ENCODE data around the gene ECSIT. TPM values are rescaled to one million over a fixed set of nuclear protein-coding genes. Genes with fewer than 3 reads are reported as not detected.

Gene ECSIT
- polyA plus RNA-seq, 4 donors = 33.6 to 42.2 (median 37.8) TPM

DNA sequence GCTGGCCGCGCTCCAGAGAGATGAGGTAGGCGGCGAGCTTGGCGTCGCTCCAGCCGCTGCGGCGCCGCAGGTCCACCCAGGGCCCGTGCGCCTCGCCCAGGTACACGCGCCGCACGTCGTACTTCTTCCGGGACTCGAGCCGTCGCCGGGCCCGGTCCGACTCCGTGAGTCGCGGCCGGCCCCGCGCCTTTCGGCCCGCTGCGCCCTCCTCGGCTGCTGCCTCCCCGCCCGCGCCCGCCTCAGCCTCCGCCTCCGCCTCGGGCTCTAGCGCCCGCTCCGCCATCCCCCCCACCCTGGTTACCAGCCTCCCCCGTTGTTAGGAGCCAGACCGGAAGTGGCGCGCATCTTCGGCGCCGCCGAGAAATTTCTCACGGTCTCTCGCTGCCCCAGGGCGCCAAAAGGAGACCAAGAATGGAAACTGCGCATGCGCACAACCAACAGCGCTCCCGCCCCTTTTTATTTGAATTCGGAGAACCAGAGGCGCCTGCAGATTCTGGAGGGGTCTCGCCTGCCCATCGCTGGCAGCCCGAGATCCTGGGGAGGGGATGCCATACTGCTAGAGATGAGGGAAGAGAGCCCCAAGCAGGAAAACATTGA, 23.3 kb downstream of the ECSIT start, which contains the start of gene ZNF653:
Gene ZNF653 (minus strand): TSS at position 336 of the 597 bp plus-strand sequence. CDS start 53 bp downstream, at position 283.
- DNase-seq (ENCODE audit: low read depth in 4 of 4, low spot score in 3 of 4) = peak; percentile 93 to 95 (median 94)

DNA sequence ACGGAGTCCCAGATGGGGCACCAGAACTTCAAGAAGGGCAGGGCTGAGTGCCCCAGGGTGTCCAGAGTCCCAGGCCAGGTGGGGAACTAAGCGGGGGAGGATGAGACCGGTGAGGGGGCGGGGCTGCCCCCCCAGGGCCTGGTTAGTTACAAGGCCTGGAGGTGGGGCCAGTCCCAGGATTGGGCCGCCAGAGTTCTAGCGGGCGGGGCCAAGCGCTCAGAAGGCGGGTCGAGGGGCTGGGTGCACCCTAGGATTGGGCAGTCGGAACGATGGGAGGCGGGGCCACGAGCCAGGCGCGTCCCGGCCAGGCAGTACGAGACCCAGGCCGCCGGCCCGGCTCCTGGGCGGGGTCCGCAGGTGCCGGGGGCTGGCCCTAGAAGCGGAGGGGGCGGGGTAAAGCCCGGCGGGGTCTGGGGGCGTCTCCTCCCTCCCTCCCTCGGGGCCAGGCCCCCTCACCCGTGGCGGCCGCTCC, 23.9 kb downstream of the ECSIT start:
- peak; percentile 74 to 90 (median 85) for DNase-seq (ENCODE audit: low read depth in 4 of 4, low spot score in 3 of 4)

DNA sequence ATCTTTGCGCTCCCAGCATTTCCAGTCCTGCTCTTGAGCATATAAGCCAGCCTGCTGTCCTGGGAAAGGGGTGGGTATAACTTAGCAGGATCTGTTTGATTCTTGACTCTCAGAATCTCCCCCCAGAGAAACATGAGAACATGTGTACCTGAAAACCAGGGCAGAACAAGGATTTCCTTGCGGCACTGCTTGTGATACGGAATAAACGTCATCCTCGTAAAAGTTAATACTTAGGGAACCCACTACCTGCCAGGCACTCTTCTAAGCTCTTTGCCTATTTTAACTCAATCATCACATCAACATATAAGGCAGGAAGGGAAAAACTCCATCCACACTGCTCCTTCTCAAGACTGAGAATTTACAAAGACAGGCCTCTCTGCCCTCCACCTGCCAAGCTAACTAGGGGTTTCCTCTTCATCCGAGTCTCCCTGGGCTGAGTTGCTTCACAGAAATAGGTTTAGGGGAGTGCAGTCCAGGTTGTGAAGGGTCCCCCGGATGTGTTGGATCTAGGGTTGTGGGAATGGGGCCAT, 24.4 kb downstream of the ECSIT start:
- DNase-seq (ENCODE audit: low read depth in 4 of 4, low spot score in 3 of 4) = no peak

DNA sequence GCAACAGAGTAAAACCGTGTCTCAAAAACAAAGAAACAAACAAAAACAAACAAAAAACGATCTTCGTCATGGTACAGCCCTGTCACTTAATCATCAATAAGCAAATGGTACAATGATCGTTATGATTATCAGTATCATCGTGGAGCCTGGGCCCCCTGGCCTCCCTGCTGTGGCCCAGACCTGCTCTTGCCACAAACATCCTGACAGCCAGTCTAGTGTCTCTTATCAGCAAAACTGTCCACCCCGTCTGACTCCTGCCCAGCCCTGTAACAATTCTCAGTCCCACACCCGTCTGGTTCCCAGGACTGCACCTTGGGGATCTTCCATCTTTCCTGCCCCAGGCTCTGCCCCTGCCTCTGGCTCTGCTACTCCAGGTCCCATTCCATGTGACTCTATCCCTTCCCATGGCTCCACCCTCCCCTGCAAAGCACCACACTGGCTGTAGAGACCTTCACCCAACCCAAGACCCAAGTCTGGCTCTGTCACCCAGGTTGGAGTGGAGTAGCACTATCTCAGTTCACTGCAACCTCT, 29.0 kb downstream of the ECSIT start:
- no peak for DNase-seq (ENCODE audit: low read depth in 4 of 4, low spot score in 3 of 4)

GRCh38 chr19:11499220-11499726, 29.7 kb downstream of the ECSIT start:
- DNase-seq (ENCODE audit: low read depth in 4 of 4, low spot score in 3 of 4) = no peak

DNA sequence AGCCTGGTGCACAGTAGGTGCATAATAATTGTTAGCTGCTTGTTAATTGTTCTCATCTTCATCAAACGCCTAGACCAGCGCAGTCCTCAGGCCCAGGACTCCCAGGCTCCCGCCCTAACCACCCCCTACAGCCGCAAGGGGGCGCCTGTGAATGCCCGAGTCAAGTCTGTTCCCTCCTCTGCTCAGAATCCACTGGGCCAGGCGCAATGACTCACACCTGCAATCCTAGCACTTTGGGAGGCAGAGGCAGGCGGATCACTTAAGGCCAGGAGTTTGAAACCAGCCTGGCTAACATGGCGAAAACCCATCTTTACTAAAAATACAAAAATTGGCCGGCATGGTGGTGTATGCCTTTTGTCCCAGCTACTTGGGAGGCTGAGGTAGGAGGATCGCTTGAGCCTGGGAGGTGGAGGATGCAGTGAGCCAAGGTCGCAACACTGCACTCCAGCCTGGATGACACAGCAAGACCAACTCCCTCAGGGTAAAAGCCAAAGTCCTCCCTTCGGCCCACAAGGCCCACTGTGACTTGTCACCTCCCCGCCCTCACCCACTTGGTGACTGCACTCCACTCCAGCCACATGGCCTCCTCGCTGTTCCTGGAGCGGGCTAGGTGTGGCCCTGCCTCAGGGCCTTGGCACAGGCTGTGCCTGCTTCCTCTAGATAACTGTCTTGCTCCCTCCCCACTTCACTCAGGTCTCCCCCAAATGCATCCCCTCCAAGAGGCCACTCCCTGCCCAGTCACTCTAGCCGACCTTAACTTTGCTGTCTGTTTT, 32.4 kb downstream of the ECSIT start:
- DNase-seq (ENCODE audit: low read depth in 4 of 4, low spot score in 3 of 4) = no peak

- DNase-seq (ENCODE audit: low read depth in 4 of 4, low spot score in 3 of 4) = no peak
Measured at GRCh38 chr19:11495885-11496284, 33.0 kb downstream of the ECSIT start.

GRCh38 chr19:11495481-11495880, 33.5 kb downstream of the ECSIT start:
- DNase-seq (ENCODE audit: low read depth in 4 of 4, low spot score in 3 of 4) = no peak

DNA sequence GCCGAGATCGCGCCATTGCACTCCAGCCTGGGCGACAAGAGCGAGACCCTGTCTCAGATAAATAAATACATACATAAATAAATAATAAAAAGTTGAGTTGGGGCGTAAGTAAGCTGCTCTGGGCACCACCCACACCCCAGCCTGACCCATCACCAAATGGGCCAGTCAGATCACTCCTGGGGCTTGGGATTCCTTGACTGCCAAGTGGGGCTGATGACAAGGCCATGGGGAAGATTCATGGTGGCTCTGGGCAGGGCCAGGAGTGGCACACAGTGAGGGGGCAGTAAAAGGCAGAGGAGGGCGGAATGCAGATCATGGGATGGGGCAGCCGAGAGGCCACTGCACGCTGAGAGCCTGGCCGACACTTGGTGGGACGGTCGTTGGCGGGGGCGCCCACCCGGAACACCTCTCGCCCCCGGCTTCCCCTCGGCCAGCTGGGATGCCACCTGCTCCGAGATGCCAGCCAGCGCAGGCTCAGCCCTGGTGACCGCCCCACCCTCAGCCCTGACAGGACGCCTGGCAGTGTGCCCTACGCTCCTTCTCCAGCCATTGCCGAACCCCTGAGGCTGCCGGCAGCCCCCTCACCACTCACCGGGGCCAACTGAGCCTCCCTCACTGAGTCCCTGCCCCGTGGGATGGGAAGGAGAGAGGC, 34.2 kb downstream of the ECSIT start:
- DNase-seq (ENCODE audit: low read depth in 4 of 4, low spot score in 3 of 4) = no peak

DNA sequence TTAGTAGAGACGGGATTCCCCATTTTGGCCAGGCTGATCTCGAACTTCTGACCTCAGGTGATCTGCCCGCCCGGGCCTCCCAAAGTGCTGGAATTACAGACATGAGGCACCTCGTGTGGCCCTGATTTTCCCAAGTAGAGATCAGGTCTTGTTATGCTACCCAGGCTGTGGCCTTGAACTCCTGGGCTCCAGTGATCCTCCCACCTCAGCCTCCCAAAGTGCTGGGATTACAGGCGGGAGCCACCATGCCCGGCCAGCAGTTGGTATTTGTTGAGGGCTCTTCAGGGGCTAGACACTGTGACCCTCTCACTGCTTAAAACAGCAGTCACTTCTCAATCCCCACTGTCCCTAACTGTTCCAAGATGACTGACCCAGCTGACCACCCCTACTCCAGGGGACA, 39.6 kb downstream of the ECSIT start:
- DNase-seq (ENCODE audit: low read depth in 4 of 4, low spot score in 3 of 4) = no peak

DNA sequence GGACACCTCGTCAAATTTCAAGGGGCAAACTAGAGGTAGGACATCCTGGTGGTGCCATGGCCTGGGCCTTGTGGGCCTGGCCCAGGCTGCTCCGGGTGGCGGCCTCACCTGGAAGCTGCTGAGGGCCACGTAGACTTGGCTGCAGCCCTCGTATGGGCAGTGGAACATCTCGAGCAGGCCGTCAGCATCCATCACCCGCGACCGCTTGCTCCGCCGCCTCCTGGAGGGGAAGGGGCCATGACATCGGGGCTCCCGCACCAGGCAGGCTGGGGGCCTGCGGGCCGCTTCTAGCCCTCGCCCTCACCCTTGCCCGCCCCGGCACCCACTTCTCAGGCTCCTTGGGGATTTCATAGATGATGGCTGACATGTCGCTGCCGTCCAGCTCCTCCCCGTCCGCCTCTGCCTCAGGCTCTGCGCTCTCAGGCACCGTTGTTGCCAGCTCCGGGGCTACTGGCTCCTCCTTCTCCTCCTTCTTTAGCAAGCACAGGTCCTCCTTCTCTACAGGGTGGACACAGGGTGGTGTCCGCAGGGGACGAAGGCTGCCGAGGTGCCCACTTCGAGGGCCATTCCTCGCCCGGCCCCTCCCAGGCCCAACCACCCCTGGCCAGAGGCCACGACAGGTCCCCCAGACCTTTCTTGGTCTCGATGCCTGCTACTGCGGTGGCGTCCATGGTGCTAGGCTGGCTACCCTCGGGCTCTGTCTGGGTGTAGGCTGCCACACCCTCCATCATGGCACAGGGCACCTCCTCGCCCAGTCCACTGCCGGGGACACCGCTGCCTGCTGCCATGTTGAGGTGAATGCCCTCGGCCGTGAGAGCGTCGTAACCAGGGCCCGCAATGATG, 42.1 kb downstream of the ECSIT start:
- DNase-seq (ENCODE audit: low read depth in 4 of 4, low spot score in 3 of 4) = no peak

GRCh38 chr19:11485245-11485837, 43.6 kb downstream of the ECSIT start:
- no peak for DNase-seq (ENCODE audit: low read depth in 4 of 4, low spot score in 3 of 4)

GRCh38 chr19:11483366-11484111, 45.4 kb downstream of the ECSIT start:
- DNase-seq (ENCODE audit: low read depth in 4 of 4, low spot score in 3 of 4) = no peak

DNA sequence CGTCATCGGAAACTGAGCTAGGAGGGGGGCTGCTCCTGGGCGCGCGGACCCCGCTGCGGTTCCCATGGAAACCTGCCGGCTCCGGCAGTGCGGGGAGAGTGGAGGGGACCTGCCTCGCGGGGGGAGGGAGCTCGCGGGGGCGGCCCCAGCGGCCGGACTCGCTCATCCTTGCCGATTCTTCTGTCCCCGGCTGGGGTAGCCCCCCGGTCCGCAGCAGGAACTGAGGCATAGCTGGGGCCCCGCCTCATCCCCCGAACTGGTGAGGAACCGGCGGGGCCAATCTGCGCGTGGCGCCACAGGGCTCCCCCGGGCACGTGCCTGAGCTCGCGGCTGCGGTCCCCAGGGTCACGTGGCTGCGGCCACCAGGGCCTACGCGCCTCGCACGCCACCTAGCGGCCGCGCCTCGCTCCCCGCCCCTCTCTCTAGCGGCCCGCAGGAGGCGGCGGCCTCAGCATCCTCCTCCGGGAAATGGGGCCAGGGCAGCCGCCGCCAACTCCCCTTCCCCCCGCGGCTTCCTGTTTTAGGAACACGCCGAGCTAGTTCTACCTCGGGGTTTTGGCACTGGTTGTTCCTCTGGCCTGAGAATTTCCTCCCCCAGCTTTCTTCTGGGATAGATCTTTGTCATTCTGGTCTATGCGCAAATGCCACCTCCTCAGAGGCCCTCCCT, 46.4 kb downstream of the ECSIT start:
- DNase-seq (ENCODE audit: low read depth in 4 of 4, low spot score in 3 of 4) = peak in 3 of 4 donors; percentile 33 to 44 (median 44)

DNA sequence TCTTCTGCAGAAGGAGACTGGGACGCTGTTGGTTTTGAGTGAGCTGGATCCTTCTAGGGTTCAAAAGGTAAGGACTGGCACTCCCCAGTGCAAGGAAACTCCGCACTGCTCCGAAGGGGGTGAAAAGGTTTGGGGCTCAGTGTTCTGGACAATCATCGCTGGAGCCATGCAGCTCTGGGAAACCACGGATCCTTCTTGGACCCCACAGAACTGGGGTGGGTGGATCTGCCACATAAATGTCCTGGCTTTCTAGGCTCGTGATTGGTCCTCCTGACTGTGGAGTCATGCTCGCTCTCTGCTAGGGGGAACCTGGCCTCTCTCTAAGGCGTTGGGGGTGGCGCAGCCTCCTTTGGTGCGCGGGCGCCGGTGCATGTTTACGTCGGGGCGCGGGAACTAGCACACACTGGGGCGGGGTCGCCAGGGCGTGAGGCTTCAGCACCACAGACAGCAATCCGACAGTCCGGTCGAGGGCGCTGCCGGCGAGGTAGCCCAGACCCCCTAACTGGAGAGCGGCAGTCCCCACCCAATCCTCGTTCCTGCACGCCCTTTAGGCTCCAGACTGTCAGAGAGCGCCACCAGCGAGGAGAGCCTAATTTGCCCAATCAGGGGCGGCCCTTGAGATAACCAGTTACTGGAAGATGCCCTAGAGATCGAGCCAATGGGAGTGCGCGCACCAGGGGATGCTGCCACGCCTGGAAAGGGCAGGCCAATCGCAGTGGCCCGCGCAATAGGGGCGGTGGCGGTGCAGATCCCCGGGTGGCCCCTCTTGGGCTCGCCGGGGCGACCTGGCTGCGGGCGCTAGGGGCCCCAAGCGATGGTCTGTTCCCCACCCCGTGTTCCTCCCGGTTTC, 47.2 kb downstream of the ECSIT start:
- DNase-seq (ENCODE audit: low read depth in 4 of 4, low spot score in 3 of 4) = no peak

- DNase-seq (ENCODE audit: low read depth in 4 of 4, low spot score in 3 of 4) = no peak
Measured at GRCh38 chr19:11480715-11481533, 48.0 kb downstream of the ECSIT start, which contains the start of gene ELAVL3. TSS of gene ELAVL3 (minus strand) at chr19:11481046. CDS start at chr19:11480608, 438 bp downstream.

Data from left renal pelvis (tissue), 4 donors.